HG02798 (cell line): ENCODE measurements around the gene WWC2.
"Not testable (repeated sequence)": the region's sequence is repeated elsewhere in the genome, so short reads cannot be mapped to it uniquely, and the experiment has no call there.

ENCODE experiments used
- ATAC-seq: cut with Tn5 transposase; IDR thresholded peaks from one replicate; pipeline ENCODE4 v1.9.1; 2021; ENCODE audit warnings: mild to moderate bottlenecking; ENCODE audit not compliant: unreplicated experiment, poor library complexity

Gene WWC2

GRCh38 chr4:183321516-183321915 lies 222.5 kb downstream of the WWC2 start:
- ATAC-seq = peak; percentile 7

- ATAC-seq = no peak
Observed at GRCh38 chr4:183322326-183322725, 223.3 kb downstream of the WWC2 start, which contains the start of gene CLDN24. CLDN24 (minus strand) TSS chr4:183322426; CDS start chr4:183322426, 0 bp downstream.

GRCh38 chr4:183323295-183323694 lies 224.2 kb downstream of the WWC2 start:
- ATAC-seq = no peak

GRCh38 chr4:183324056-183324455 lies 225.0 kb downstream of the WWC2 start:
- ATAC-seq = not testable (repeated sequence)

GRCh38 chr4:183324619-183325018 lies 225.6 kb downstream of the WWC2 start:
- no peak for ATAC-seq

GRCh38 chr4:183326387-183326786 lies 227.3 kb downstream of the WWC2 start:
- not testable (repeated sequence) for ATAC-seq

GRCh38 chr4:183326853-183327252 lies 227.8 kb downstream of the WWC2 start:
- no peak for ATAC-seq

- no peak for ATAC-seq
Observed at GRCh38 chr4:183327827-183328226, 228.8 kb downstream of the WWC2 start.

- ATAC-seq = no peak
Observed at GRCh38 chr4:183328832-183329231, 229.8 kb downstream of the WWC2 start.

- ATAC-seq = no peak
Observed at GRCh38 chr4:183329244-183329643, 230.2 kb downstream of the WWC2 start.

- no peak for ATAC-seq
Observed at GRCh38 chr4:183329954-183330742, 231.1 kb downstream of the WWC2 start.

GRCh38 chr4:183330841-183331240 lies 231.8 kb downstream of the WWC2 start:
- no peak for ATAC-seq

GRCh38 chr4:183332447-183332846 lies 233.4 kb downstream of the WWC2 start:
- ATAC-seq = no peak

- ATAC-seq = no peak
Observed at GRCh38 chr4:183333202-183333601, 234.1 kb downstream of the WWC2 start.

- no peak for ATAC-seq
Observed at GRCh38 chr4:183333983-183334382, 234.9 kb downstream of the WWC2 start.

GRCh38 chr4:183335369-183335940 lies 236.4 kb downstream of the WWC2 start:
- ATAC-seq = no peak

- ATAC-seq = no peak
Observed at GRCh38 chr4:183337349-183337748, 238.3 kb downstream of the WWC2 start.

GRCh38 chr4:183337833-183338232 lies 238.8 kb downstream of the WWC2 start:
- no peak for ATAC-seq

GRCh38 chr4:183342541-183343533 lies 243.8 kb downstream of the WWC2 start:
- no peak for ATAC-seq

GRCh38 chr4:183343730-183344129 lies 244.7 kb downstream of the WWC2 start:
- ATAC-seq = no peak
